ENCODE data around the gene CFAP90. TPM values are rescaled to one million over a fixed set of nuclear protein-coding genes. Genes with fewer than 3 reads are reported as not detected.

The CFAP90 gene
- total RNA-seq, 1 donor from 2014 or later = not detected

- Mint-ChIP-seq H3K4me1 (peaks cover 18% of the 10 kb centered on the region), H3K27me3 (peaks cover 19% of the 10 kb centered on the region)
- no peak for ATAC-seq (ENCODE audit: low read depth)
These were observed 4.6 kb downstream of the CFAP90 start for GRCh38 chr5:7846327-7846726.

DNA sequence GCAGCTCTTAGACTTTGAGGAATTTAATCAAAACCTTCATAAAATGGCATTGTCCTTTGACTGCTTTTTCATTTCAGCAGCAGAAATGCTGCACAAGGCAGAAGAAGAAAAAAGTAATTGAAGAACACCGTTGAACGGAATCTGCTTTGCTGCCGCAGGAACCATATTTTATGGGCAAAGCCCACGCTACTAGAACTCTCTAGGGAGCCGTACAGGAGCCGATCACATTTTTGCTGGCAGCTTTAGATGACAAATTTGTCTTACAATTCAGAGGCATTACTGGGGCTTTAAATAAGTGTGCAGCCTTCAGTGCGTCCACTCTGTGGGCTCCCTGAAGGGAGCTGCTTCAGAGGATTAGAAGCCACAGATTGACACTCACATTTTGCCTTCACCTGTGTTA is 5.4 kb downstream of the CFAP90 start:
- intact Hi-C loops (cut with micrococcal nuclease) = no loop called here
- peaks cover 16% of the 10 kb centered on the region for H3K4me1 Mint-ChIP-seq
- no peak overlapping the region for H3K4me3 Mint-ChIP-seq
- peaks cover 22% of the 10 kb centered on the region for H3K27me3 Mint-ChIP-seq
- TF ChIP-seq, protein P1, sequence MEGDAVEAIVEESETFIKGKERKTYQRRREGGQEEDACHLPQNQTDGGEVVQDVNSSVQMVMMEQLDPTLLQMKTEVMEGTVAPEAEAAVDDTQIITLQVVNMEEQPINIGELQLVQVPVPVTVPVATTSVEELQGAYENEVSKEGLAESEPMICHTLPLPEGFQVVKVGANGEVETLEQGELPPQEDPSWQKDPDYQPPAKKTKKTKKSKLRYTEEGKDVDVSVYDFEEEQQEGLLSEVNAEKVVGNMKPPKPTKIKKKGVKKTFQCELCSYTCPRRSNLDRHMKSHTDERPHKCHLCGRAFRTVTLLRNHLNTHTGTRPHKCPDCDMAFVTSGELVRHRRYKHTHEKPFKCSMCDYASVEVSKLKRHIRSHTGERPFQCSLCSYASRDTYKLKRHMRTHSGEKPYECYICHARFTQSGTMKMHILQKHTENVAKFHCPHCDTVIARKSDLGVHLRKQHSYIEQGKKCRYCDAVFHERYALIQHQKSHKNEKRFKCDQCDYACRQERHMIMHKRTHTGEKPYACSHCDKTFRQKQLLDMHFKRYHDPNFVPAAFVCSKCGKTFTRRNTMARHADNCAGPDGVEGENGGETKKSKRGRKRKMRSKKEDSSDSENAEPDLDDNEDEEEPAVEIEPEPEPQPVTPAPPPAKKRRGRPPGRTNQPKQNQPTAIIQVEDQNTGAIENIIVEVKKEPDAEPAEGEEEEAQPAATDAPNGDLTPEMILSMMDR (IDR thresholded peaks at IDR 0.05) = no peak
- no peaks in the 10 kb centered on the region for H3K36me3 Mint-ChIP-seq (ENCODE audit: low read depth)
- H3K27ac Mint-ChIP-seq = no peak overlapping the region
- POLR2A ChIA-PET = no interaction called here
- H3K9me3 Mint-ChIP-seq = no peaks in the 10 kb centered on the region
- DNase-seq = no peak
- CTCF ChIA-PET = no interaction called here
- ATAC-seq (ENCODE audit: low read depth) = no peak

More at GRCh38 chr5:7846327-7846726, 4.6 kb downstream of the CFAP90 start:
- H3K27ac Mint-ChIP-seq = no peak overlapping the region
- no peak for DNase-seq
- H3K36me3 Mint-ChIP-seq (ENCODE audit: low read depth) = no peaks in the 10 kb centered on the region
- intact Hi-C loops (cut with micrococcal nuclease) = no loop called here
- CTCF ChIA-PET = no interaction called here
- POLR2A ChIA-PET = no interaction called here
- H3K4me3 Mint-ChIP-seq = no peak overlapping the region
- no peaks in the 10 kb centered on the region for H3K9me3 Mint-ChIP-seq
- TF ChIP-seq, protein P1 (IDR thresholded peaks at IDR 0.05) = no peak

GRCh38 chr5:7844901-7845300 is 6.0 kb downstream of the CFAP90 start:
- H3K4me1 Mint-ChIP-seq = peaks cover 14% of the 10 kb centered on the region
- H3K27me3 Mint-ChIP-seq = peaks cover 26% of the 10 kb centered on the region
- no peak overlapping the region for H3K4me3 Mint-ChIP-seq
- TF ChIP-seq, protein P1 (IDR thresholded peaks at IDR 0.05) = no peak
- CTCF ChIA-PET = no interaction called here
- no peaks in the 10 kb centered on the region for H3K36me3 Mint-ChIP-seq (ENCODE audit: low read depth)
- intact Hi-C loops (cut with micrococcal nuclease) = no loop called here
- no peaks in the 10 kb centered on the region for H3K9me3 Mint-ChIP-seq
- no peak overlapping the region for H3K27ac Mint-ChIP-seq
- ATAC-seq (ENCODE audit: low read depth) (no peak), DNase-seq (no peak)
- POLR2A ChIA-PET = no interaction called here

DNA sequence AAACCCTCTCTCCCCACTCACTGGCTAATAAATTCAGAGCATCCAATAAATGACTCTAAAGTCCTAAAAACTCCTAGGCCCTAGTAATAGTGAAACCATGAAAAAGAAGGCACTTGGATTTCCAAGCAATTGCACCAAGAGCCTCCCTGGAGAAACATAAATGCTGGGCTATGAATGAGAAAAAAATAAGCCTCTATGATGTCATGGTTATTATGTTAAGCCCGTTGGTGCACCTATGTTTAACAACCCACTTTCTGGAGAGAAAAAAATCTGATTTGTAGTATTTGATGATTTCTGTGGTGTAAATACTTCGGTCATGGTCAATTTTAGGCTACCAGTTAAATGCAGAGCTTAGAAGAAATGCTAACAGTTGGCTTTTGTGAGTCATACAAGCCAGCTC is 8.4 kb downstream of the CFAP90 start:
- Mint-ChIP-seq H3K27ac (no peak overlapping the region), H3K4me1 (peaks cover 10% of the 10 kb centered on the region), H3K9me3 (no peaks in the 10 kb centered on the region), H3K4me3 (no peak overlapping the region), H3K36me3 (ENCODE audit: low read depth) (no peaks in the 10 kb centered on the region), H3K27me3 (peaks cover 22% of the 10 kb centered on the region)
- ATAC-seq (ENCODE audit: low read depth) (no peak), DNase-seq (no peak)
- CTCF ChIA-PET = no interaction called here
- TF ChIP-seq, protein P1 (IDR thresholded peaks at IDR 0.05) = no peak
- POLR2A ChIA-PET = no interaction called here
- intact Hi-C loops (cut with micrococcal nuclease) = no loop called here

DNA sequence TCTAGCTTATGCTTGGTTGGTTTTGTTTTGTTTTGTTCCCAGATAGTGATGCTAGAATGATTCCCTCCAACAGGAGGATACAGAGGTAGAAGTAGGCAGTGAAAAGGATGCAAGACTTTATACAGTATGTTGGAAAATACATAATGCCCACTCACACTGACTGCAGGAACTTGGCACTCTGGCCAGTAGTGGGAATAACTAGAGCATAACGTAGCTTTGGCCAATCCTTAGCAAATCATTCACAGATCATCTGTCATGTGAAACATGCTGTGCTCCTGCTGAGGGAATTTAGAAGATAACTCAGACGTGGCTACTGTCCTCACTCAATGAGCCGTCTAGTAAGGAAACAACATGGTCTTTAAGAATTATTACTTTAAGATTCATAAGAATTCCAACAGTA is 13.5 kb downstream of the CFAP90 start:
- no peaks in the 10 kb centered on the region for H3K36me3 Mint-ChIP-seq (ENCODE audit: low read depth)
- POLR2A ChIA-PET = no interaction called here
- no peak overlapping the region for H3K4me3 Mint-ChIP-seq
- H3K4me1 Mint-ChIP-seq = no peaks in the 10 kb centered on the region
- H3K9me3 Mint-ChIP-seq = no peaks in the 10 kb centered on the region
- no peak overlapping the region for H3K27ac Mint-ChIP-seq
- no peak for ATAC-seq (ENCODE audit: low read depth)
- TF ChIP-seq, protein P1 (IDR thresholded peaks at IDR 0.05) = no peak
- peaks cover 22% of the 10 kb centered on the region for H3K27me3 Mint-ChIP-seq
- intact Hi-C loops (cut with micrococcal nuclease) = no loop called here
- no peak for DNase-seq
- CTCF ChIA-PET = no interaction called here
